Brain pericyte (primary cell): ENCODE results near the gene MAMLD1.

Experiments used
- DNase-seq: peaks from one replicate; pipeline ENCODE4 v3.0.0-alpha.2; 2012; ENCODE audit warnings: low read depth, low spot score

MAMLD1 gene

DNA sequence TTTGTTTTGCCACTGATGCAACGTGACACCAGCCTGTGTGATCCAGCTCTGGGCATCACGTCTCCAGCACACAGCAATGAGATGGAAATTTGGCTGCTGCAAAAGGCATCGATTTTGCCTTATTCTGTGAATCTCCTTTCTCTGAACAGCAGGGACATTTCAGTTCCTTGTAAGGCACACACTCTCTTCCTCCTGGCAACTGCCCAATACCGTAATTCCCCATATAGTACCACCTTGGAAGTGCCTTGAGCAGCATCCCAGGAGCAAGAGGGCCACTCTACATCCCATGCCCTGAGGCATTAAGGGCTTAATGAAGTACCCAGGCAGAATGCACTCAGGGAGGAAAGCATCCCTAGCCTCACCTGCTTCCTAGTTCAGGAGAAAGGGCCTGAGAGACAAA is 10.5 kb upstream of the MAMLD1 start:
- no peak for DNase-seq

DNA sequence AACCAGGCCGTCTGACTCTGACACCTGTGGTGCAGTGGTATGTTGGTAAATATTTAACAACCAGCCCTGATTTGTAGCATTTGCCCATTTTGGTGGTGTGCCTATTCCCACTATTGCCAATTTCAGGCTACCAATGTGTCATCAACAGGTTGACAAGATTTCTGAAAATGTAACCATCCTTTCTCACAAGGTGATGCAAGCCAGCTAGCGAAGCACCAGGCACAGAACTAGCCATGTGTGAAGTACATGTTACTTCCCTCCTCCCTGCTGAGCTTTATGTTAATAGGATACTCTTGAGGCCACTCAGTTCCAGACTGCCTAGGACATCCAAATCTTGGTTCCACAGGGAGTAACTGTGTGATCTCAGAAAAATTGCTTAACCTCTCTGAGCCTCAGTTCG is 7.2 kb upstream of the MAMLD1 start:
- no peak for DNase-seq

DNA sequence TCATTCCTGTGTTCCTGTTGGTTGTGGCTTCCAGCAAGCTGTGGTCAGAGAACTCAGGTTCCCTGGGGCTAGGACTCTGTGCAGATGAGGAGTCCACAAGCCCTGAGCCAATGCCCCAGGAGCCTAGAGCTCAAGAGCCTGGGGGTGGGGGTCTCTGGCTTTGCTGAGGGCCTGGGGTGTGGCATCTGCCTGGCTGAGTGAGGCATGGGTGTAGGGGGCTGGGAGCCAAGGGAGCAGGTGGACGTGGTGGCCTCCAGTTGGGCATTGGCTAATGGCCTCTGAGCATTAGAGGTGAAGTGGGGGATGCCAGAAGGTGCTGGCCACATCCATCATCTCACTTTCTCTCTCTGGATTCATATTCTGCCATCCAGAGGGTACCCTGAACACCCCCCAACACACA is 5.3 kb upstream of the MAMLD1 start:
- no peak for DNase-seq

DNA sequence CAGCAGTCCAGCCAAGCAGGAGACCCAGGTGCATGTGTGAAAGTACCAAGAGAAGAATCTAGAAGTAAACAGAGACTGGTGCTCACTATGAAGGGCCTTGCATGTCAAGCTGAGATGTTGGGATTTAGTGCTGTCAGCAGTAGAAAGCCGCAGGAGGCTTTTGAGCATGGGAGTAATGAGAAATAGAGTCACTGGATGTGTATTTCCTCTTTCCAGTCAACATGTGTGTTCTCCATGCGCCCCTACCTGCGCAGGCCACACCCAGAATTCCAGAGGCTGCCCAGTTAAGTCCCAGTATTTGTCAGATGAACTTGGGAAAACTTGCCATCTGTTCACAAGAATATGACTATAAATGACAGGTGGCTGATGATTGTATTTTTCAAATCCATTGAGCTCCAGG is 4.5 kb upstream of the MAMLD1 start:
- no peak for DNase-seq

DNA sequence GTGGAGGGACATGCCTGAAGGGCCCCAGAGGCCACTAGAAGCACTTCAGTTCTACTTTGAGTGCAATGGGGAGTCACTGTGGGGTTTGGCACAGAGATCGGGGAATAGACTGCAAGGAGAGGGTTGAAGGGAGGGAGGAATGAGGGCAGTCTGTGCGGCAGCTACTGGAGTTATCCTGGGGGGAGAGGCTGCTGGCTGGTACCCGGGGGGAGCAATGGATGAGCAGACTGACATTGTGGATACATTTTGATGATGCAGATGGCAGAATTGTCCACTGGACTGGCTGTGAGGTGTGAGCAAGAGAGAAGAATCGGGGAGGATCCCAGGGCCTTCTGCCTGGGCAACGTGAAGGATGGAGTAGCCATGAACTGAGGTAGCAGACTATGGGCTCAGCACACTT is 2.8 kb upstream of the MAMLD1 start:
- no peak for DNase-seq

DNA sequence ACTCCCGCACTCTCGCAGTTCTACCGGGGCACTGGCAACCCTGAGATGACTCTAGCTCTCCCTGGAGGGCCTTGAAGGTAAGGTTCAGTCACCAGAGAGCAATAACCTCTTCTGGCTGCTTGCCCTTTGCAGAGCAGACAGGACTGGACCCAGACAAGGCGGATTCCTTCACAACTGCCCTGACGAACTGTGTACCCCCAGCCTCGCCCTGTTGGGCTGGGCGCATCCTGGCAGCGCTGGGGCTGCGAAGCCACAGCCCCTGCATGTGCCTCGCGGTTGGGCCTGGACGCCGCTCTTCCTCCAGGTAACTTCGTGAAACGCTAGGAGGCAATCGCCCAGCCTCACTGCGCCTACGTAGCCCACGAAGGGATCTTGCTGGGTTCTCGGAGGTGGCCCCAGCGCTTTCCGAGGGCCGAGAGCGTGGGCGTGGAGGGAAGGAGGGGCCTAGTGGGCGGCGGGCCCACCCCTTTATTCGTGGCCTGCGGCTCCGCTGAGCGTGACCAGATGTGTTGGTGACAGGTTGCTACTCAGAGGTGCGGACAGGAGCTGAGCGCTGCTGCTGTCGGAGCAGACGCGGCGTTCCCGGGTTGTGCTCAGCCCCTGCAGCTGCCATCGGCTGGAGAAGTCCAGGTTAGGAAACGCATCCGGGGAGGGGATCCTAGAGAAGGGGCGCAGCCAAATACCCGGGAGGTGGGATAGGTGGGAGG is 1.9 kb upstream of the MAMLD1 start:
- no peak for DNase-seq

DNA sequence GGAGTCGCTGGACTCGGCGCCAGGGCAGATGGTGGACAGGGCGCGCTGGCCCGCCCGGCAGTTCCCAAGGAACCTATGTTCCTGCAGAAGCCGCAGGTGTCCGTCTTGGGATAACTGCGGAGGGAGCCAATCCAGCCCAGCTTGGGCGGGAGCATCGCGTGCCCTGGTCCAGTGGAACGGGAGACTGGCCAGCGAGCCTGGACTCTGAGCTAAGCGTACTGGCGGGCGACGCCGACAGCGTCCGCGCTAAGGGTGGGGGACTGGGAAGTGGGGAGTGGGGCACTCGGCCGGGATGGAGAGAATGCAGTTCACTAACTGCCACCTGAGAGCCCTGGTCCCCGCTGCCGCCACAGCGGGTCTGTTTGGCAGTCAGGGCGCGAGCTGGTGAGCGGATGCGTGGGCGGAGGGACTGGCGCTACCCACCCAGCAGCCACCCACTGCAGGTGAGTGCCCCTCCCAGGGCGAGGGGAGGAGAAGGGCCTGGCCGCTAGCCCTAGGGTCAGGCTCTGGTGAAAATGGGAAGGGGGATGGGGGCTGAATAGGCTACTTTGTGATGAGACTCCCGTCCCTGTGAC is 1.3 kb upstream of the MAMLD1 start:
- no peak for DNase-seq

DNA sequence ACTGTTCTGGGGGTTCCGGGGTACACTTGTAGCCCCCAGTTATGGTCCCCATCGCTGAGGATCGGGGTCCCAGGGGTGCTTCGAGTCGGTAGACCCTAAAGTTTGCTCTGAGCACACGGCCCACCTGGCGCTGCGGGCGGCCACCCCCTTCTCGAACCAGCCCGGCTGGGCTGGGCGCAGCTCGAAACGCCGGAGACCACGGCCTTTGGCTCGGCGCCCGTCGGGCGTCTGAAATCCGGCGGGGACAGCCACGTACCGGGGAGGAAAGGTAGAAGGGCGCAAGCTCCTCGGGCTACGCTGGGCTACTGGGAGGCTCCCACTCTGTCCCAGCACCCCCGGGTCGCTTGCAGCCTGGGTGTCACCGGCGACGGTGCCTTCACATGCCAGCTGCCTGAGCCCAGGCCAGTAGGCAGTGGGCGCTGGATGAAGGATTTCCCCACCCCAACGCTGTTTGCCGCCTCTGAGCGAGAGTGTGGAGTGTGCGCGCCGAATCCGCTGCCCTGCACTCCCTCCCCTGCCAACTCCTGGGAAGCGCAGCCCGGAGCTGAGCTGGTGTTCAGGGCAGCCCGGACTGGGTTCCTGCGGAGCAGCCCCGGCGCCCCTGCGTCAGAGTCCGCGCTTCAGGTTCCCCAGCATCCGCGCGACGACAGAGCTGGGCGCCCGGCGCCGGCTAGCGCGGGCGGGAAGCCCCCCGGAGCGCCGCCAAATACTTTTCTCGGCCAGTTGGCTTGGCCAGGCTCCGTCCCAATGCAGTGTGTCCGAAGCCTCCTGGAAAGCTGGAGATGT is 637 bp downstream of the MAMLD1 start:
- DNase-seq, result no peak

DNA sequence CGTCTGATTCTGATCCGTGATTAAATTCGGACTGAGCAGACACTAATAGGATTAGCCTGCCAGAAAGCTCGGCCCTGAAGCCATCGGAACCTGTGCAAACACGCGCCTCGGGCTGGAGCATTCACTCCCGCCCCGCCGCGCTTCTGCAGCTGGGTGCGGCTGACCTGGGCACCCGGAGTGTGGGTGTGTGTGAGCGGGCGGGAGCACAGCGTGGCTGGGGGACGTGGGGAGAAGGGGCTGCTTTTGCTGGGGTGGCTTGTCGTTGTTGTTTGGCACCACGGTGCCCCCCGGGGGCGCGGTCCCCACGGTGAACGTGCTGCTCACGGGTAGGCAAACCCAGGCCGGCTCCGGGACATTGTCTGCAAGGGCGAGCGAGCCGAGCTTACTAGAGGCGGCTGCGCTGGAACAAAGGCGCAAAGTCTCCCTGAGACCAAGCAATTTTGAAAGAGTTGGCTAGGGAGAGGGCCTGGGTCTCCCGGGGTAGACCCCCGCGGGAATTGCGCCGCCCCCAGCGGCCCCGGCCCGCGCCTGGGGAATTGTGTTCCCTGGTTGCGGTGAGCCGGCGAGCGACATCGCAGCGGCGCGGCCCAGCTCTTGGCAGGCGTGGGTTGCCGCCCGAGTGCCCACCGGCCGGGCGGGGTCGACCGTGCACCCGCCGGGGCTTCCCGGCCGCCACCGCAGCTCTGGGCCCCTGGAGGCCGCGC is 1.4 kb downstream of the MAMLD1 start:
- DNase-seq, result no peak

DNA sequence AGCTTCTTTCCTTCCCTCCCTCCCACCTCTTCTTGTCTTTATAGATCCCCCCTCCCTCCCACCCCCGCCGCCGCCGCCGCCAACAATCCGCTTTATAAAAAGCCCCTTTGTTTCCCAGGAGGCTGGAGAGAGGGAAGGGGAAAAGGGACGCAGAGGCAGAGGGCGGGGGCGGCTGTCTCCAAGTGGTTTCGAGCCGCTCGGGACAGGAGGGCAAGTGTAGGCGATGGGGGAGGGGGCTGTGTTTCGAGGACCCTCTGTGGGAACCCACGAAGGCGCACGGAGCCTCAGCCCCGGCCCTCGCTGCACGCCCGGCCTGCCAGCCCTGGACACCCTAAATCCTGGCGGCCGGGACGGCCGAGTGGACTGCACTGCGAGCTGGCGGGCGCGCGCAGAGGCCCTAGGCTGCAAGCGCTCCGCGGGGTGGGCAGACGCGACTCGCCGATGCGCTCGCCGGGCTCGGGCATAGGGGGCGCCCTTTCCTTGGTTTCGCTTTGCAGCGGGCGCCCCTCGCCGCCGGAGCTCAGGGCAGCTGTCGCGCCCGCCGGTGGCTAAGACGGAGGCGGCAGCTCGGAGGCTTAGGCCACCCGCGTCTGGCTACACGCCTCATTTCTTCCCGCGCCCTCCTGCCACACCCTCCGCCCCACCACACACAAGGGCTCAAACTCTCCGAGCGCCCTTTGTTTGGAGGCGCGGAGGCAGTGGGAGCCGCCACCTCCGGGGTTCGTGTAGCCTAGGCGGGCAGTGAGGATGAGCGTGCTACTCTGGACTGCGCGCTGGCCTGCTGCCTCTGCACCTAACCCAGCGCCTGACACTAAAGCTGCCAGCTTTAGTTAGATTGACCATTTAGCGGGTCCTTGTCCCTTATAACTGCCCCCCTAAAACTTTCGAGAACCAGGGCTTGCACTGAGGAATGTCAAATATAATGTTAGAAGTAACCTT is 2.2 kb downstream of the MAMLD1 start:
- DNase-seq, result no peak

DNA sequence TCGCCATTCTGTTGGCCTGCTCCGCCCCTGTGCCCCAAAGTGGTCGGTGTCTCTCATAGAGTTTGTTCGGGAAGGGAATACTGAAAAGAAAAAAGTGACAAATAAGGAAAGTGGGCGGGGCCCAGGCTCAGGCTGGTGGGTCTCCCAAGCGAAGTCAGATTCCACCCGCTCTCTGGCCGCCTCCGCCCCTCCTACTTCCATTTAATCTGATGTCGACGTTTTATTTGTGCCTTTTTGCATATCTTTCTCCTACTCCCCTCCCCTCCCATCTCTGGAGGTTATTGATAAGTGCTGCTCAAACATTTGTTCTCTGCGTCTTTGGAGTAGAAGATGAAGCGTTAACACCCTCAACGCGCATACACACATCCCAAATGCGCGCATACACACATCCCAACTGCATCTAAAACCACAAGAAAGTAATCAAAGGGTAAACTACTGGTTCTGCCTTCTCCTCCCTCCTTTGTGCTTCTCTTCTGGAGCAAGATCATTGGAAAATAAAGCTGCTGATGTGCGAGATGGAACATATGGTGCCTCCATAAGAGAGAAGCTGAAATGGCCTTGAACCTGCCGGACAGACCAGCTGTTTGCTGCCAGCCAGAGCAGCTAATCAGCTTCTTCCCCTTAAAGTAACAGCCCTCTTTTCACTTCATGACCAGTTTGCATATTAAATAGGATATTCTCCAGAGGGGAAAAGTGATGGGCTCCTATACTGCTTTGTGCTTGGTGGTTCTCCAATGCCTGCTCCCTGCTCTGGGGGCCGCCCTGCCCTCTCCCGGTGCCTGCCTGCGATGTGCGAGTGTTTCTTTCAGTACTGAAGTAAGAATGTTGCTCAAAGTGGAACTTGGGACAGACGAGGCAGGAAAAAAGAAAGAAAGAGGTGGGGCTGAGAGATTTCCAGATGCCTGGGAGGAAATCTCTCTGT is 3.1 kb downstream of the MAMLD1 start:
- DNase-seq, result no peak

DNA sequence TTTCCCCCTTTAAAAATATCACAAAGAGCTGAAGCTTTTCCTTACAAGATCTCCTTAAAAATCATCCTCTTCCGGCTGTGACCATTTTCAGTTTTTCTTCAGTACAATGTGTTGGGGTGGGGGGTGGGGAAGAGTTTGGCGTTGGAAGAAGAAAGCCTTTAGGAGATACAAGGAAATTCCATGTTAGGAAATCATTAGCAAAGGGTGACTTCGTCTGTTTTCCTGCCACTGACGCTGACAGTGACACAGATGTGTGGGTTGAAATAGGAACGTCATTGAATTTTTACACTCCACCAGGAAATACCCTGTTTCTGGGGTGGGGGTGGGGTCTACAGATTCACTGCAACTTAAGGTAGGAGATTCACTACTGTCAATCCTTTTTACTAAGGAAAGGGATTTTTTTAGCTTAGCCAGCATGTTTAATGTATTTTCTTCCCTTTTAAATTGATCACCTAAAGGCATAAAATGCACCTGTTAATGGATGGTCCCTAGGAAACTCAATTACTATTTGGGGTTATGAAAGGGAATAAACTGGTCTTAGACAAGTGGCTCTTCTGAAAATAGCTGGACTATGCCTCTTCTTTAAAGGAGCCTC is 3.9 kb downstream of the MAMLD1 start:
- no peak for DNase-seq

DNA sequence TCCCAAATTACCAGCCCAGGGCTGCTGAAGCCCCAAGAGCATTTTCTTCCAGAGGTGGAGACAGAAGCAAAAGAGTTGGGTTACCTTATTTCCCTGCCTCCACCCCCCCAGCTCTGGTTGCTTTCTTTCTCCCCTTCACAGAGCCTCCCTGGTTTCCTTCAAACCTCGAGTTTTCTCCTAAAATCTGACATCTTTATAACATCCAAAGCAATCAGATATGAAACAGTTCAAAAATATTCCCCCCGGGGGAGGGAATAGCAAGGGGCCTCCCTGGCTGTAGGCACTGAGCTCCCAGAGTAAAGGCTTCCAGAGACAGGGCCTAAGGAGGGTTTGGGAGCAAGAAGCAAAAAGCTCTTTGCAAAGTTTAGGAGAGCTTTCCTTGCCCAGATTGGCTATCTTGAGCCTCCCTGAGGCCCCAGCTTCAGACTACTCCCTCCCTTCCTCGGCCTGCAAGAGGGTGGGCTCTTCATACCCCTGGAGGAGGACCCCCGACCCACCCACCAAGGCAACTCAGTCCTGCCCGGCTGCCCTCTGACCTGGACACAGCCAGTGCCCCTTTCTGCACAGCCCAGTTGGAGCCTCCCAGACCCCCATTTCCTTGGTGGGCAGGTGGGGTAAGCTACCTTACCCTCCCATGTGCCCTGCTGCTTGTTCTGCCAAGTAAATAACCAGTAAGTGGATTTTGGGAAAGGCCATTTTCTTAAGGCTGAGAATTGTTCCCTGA is 7.6 kb downstream of the MAMLD1 start:
- no peak for DNase-seq

DNA sequence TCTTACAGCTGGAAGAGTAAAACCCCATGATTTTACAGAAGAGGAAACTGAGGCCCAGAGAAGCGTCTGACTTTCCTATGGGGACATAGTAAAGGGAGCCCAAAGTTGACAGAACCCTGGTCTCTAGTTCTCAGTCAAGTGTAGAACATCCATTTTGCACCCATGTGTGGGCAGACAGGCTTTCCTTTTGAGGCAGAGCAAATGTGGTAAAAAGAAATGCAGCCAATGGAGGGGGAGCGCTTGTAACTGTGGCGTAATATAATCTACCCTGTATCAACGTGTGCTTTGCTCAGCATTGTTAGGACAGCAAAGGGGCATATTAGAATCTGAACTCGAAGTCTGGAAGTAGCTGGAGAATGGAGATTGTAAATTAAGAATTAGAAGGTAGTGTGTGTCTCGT is 8.8 kb downstream of the MAMLD1 start:
- no peak for DNase-seq

DNA sequence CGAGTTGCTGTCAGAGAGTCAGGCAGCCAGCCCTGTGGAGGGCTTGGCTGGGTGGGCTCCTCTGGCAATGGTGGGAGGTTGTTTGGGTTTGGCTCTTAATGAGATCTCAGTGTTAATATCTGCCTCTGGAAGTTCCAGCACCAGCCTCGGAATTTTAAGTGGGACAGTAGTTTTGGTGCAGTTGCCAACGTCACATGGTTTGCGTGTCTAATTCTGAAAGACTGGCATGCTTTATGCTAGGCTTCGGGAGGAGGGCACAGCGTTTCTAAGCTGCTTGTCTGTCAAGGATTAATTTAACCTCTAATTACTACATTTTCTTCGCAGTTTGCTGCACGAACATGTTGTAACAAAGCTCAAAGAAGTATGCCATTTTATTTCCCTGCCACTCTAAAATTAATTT is 9.2 kb downstream of the MAMLD1 start:
- no peak for DNase-seq

DNA sequence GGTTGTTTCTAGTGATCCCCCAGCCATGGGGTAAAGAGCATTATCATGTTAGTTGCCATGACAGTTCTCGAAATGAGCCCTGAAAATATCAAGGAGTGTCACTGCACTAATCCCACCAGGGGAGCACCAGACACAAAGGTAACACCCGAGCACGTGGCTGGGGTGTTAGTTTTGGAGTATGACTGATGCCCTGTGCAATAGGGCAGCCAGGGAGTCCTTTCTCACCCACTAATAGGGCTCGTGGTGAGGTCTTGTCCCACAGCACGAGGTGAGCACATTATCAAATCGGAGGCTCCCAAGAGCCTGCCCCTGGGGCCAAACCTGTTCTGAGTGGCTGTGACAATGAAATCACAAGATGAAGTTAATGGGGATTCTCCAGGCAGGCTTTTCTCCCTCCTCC is 9.6 kb downstream of the MAMLD1 start:
- DNase-seq, result no peak

DNA sequence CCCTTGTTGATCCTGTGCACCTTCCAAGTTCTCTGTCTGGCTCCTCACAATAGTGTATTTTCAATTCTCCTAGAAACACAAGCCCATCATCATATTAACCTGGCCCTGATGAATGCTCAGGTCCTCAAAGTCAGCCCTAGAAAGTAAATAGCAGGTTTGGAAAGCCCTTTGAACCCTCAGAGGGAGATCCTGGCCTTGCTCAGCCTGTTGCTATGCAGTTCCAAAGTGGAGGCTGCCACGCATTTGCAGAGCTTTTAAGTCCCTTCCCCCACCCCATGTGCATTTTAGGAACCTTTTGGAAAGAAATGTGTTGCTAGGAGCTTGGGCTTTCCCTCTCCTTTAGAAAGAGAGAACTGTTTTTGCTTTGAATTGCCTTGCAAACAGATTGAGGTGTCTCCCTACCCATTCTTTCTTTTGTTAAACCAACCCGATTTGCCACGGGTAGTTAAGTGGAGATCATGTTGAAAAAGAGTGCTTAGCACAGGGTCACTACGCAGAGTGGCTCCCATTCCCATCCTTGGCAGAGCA is 12.2 kb downstream of the MAMLD1 start:
- DNase-seq, result no peak

DNA sequence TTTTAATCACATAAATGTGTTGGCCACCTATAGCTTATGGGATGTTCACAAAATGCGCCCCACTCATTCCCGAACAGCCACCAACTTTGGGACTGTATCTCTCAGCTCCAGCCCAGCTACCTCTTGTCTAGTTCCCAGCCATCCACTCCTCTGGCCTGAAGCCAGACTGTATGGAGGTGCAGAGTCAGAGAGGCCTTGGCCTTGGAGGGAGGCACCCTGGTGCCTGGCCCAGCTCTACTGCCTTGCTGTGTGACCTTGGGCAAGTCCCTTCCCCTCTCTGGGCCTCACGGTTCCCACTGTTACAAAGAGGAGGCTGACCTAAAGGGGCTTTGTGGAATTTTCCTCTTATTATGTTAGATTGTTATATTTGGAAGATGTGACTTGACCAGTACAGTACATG is 13.9 kb downstream of the MAMLD1 start:
- DNase-seq, result no peak

DNA sequence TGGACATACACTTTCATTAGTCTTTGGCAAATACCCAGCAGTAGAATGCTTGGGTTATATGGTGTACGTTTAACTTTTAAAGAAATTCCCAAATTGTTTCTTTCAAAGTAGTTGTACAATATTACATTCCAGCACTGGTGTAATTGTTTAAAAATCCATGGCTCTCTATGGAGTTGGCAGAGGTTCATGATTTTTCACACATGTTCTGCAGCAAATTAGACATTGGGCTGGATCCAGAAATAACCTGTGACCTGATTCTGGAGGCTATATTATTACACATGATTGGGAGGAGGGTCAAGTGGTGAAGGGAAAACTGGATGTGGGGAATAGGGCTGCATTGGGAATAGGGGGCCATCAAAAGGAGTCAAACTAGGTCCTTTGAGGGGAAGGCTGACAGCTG is 41.9 kb downstream of the MAMLD1 start:
- DNase-seq, result no peak
